GM21360 (cell line): ENCODE measurements around the gene ZNF536.
"Not testable (repeated sequence)": the region's sequence is repeated elsewhere in the genome, so short reads cannot be mapped to it uniquely, and the experiment has no call there.

Source experiments
- ATAC-seq: cut with Tn5 transposase; IDR thresholded peaks from one replicate; pipeline ENCODE4 v1.9.1; 2021; ENCODE audit warnings: mild to moderate bottlenecking, moderate library complexity; ENCODE audit not compliant: unreplicated experiment

The ZNF536 gene

GRCh38 chr19:30443531-30444252, 71.5 kb downstream of the ZNF536 start:
- no peak for ATAC-seq

GRCh38 chr19:30444253-30444671, 72.1 kb downstream of the ZNF536 start:
- ATAC-seq: no peak

GRCh38 chr19:30444686-30445232, 72.6 kb downstream of the ZNF536 start:
- no peak for ATAC-seq

GRCh38 chr19:30445385-30445784, 73.2 kb downstream of the ZNF536 start:
- ATAC-seq: no peak

- not testable (repeated sequence) for ATAC-seq
Measured at GRCh38 chr19:30446120-30446519, 73.9 kb downstream of the ZNF536 start.

- ATAC-seq: no peak
Measured at GRCh38 chr19:30446850-30447552, 74.8 kb downstream of the ZNF536 start.

- ATAC-seq: no peak
Measured at GRCh38 chr19:30447553-30447870, 75.3 kb downstream of the ZNF536 start.

GRCh38 chr19:30448386-30449077, 76.3 kb downstream of the ZNF536 start:
- no peak for ATAC-seq

- no peak for ATAC-seq
Measured at GRCh38 chr19:30449078-30449590, 77.0 kb downstream of the ZNF536 start.

- no peak for ATAC-seq
Measured at GRCh38 chr19:30449673-30450072, 77.5 kb downstream of the ZNF536 start.

- ATAC-seq: no peak
Measured at GRCh38 chr19:30450100-30450499, 77.9 kb downstream of the ZNF536 start.

- ATAC-seq: no peak
Measured at GRCh38 chr19:30450835-30451321, 78.7 kb downstream of the ZNF536 start.

- ATAC-seq: no peak
Measured at GRCh38 chr19:30452931-30453330, 80.7 kb downstream of the ZNF536 start.

- ATAC-seq: no peak
Measured at GRCh38 chr19:30453743-30454142, 81.6 kb downstream of the ZNF536 start.

GRCh38 chr19:30455881-30456280, 83.7 kb downstream of the ZNF536 start:
- ATAC-seq: no peak

- no peak for ATAC-seq
Measured at GRCh38 chr19:30457484-30457883, 85.3 kb downstream of the ZNF536 start.

- no peak for ATAC-seq
Measured at GRCh38 chr19:30459859-30460258, 87.7 kb downstream of the ZNF536 start.

GRCh38 chr19:30464162-30464561, 92.0 kb downstream of the ZNF536 start:
- no peak for ATAC-seq

- not testable (repeated sequence) for ATAC-seq
Measured at GRCh38 chr19:30466598-30466997, 94.4 kb downstream of the ZNF536 start.

GRCh38 chr19:30467239-30467638, 95.1 kb downstream of the ZNF536 start:
- no peak for ATAC-seq

- no peak for ATAC-seq
Measured at GRCh38 chr19:30469774-30470173, 97.6 kb downstream of the ZNF536 start.
